ENCODE measurements around the gene SGCD.

The SGCD gene

DNA sequence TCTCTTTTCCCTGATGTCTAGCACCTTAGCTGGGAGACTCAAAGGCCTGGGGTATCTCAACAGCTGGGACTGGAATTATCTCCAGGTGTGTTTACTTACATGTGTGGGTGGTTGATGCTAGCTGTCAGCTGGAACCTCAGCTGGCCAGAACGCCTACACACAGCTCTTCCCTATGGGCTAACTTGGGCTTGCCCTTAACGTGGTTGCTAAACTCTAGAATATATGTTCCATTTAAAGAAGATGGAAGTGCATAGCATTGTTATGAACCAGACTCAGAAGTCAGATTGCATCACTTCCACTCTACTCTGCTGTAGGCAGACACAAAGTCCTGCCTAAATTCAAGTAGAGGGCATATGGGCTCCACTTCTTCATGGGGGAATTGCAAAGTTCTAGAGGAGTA lies 29.3 kb downstream of the SGCD start:
- H3K27ac ChIP-seq, result no peak overlapping the region
- H3K4me1 ChIP-seq, result peaks cover 0 to 10% (median 0%) of the 10 kb centered on the region in 10 experiments; a peak in 5 of 20 replicates
- no peak overlapping the region for H3K4me3 ChIP-seq
- H3K36me3 ChIP-seq, result no peaks in the 10 kb centered on the region
- no peaks in the 10 kb centered on the region for H3K27me3 ChIP-seq
- H3K4me2 ChIP-seq, result no peak overlapping the region
- TF ChIP-seq Cebpa-rat (IDR thresholded peaks at IDR 0.05), result 0 out of 22 replicates have a peak, but pooled peaks of 1 of the 11 experiments have one; percentile 21
- no peak overlapping the region for H3K9ac ChIP-seq
- H3K9me3 ChIP-seq (replicated peaks in 1 of 11), result peaks cover 0 to 7% (median 0%) of the 10 kb centered on the region in 11 experiments; a peak in 3 of 22 replicates
- no peaks in the 10 kb centered on the region for H4K20me1 ChIP-seq

GRCh38 chr5:156359476-156359875 lies 32.5 kb downstream of the SGCD start:
- H3K36me3 ChIP-seq, result no peaks in the 10 kb centered on the region
- peaks cover 0 to 7% (median 0%) of the 10 kb centered on the region in 11 experiments; a peak in 4 of 22 replicates for H3K9me3 ChIP-seq (replicated peaks in 1 of 11)
- no peaks in the 10 kb centered on the region for H4K20me1 ChIP-seq
- H3K4me2 ChIP-seq, result no peak overlapping the region
- peaks cover 0 to 5% (median 0%) of the 10 kb centered on the region in 10 experiments; a peak in 4 of 20 replicates for H3K4me1 ChIP-seq
- H3K9ac ChIP-seq, result no peak overlapping the region
- no peak overlapping the region for H3K4me3 ChIP-seq
- H3K27me3 ChIP-seq, result no peaks in the 10 kb centered on the region
- no peak for TF ChIP-seq Cebpa-rat (IDR thresholded peaks at IDR 0.05)
- no peak overlapping the region for H3K27ac ChIP-seq

- no peak overlapping the region for H3K9ac ChIP-seq
- no peak overlapping the region for H3K4me2 ChIP-seq
- TF ChIP-seq Cebpa-rat (IDR thresholded peaks at IDR 0.05), result no peak
- no peaks in the 10 kb centered on the region for H4K20me1 ChIP-seq
- H3K4me1 ChIP-seq, result no peaks in the 10 kb centered on the region
- peaks cover 0 to 7% (median 0%) of the 10 kb centered on the region in 11 experiments; a peak in 4 of 22 replicates for H3K9me3 ChIP-seq (replicated peaks in 1 of 11)
- no peak overlapping the region for H3K27ac ChIP-seq
- no peak overlapping the region for H3K4me3 ChIP-seq
- no peaks in the 10 kb centered on the region for H3K36me3 ChIP-seq
- H3K27me3 ChIP-seq, result no peaks in the 10 kb centered on the region
Observed at GRCh38 chr5:156361436-156362109, 34.6 kb downstream of the SGCD start.

- Histone ChIP-seq H3K9ac (no peak overlapping the region), H4K20me1 (no peaks in the 10 kb centered on the region), H3K4me2 (no peak overlapping the region), H3K27me3 (no peaks in the 10 kb centered on the region), H3K27ac (no peak overlapping the region), H3K9me3 (replicated peaks in 1 of 11) (peaks cover 0 to 7% (median 0%) of the 10 kb centered on the region in 11 experiments; a peak in 4 of 22 replicates), H3K4me1 (no peaks in the 10 kb centered on the region), H3K36me3 (no peaks in the 10 kb centered on the region), H3K4me3 (no peak overlapping the region)
- TF ChIP-seq Cebpa-rat (IDR thresholded peaks at IDR 0.05), result no peak
Observed at GRCh38 chr5:156363861-156364260, 36.9 kb downstream of the SGCD start.

DNA sequence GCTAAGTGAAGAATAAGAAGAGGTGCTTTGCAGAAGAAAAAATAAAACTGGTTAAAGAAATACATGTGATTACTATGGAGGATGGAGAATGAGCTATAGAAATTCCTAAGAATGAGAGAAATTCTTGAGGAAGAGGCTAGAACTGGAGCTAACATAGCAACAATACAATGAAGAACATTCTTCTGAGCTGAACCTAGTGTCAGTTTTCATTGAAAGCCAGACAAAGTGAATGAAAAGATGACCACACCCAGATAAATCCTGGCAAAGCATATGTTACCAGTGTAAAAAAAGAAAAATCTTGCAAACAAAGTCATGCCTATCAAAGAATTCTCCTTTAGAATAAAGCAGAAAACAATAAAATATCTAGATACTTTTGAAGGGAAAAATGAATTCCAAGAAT lies 39.6 kb downstream of the SGCD start:
- H3K4me3 ChIP-seq, result no peak overlapping the region
- no peak for TF ChIP-seq Cebpa-rat (IDR thresholded peaks at IDR 0.05)
- H3K27me3 ChIP-seq, result no peaks in the 10 kb centered on the region
- H3K27ac ChIP-seq, result no peak overlapping the region
- H3K4me2 ChIP-seq, result no peak overlapping the region
- H3K9ac ChIP-seq, result no peak overlapping the region
- H3K36me3 ChIP-seq, result no peaks in the 10 kb centered on the region
- no peaks in the 10 kb centered on the region for H4K20me1 ChIP-seq
- H3K9me3 ChIP-seq (replicated peaks in 1 of 11), result no peaks in the 10 kb centered on the region; a peak in 1 of 22 replicates
- no peaks in the 10 kb centered on the region for H3K4me1 ChIP-seq

GRCh38 chr5:156367597-156367996 lies 40.6 kb downstream of the SGCD start:
- H3K4me2 ChIP-seq, result no peak overlapping the region
- no peaks in the 10 kb centered on the region for H4K20me1 ChIP-seq
- no peak for TF ChIP-seq Cebpa-rat (IDR thresholded peaks at IDR 0.05)
- no peaks in the 10 kb centered on the region for H3K4me1 ChIP-seq
- H3K36me3 ChIP-seq, result no peaks in the 10 kb centered on the region
- no peak overlapping the region for H3K9ac ChIP-seq
- H3K4me3 ChIP-seq, result no peak overlapping the region
- H3K27me3 ChIP-seq, result no peaks in the 10 kb centered on the region
- H3K9me3 ChIP-seq (replicated peaks in 1 of 11), result 0 out of 22 replicates have a peak, but pooled peaks cover 0 to 1% (median 0%) of the 10 kb centered on the region in 11 experiments
- H3K27ac ChIP-seq, result no peak overlapping the region

DNA sequence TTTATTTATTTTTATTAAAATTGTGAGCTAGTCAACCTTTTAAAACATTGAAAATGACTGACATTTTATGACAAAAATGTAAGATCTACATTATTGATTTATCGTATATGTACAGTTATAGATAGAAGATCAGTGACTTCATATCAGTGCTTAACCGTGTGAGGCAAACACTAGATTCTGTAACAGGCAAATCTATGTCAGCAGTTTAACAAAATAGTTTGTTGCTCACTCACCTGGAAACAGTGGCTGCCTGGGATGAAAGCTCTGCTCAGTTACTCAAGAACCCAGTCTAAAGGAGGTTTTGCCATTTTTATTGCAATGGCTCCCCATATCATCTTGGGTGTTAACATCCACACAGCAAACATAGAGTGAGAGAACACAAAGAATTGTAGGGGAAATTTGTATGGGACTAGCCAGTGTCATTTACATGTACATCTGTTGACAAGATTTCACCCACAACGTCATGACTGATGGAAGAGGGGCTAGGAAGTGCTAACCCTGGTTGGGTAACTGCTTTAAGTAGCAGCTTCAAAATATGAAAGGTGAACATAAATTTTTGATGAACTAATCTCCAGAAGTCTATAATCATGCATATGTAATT lies 49.0 kb downstream of the SGCD start:
- peaks cover 0 to 16% (median 5%) of the 10 kb centered on the region in 10 experiments; a peak in 8 of 20 replicates for H3K4me1 ChIP-seq
- H3K36me3 ChIP-seq, result no peaks in the 10 kb centered on the region
- no peaks in the 10 kb centered on the region for H3K27me3 ChIP-seq
- 0 out of 22 replicates have a peak, but pooled peaks cover 0 to 4% (median 0%) of the 10 kb centered on the region in 11 experiments for H3K9me3 ChIP-seq (replicated peaks in 1 of 11)
- no peak for TF ChIP-seq Cebpa-rat (IDR thresholded peaks at IDR 0.05)
- H4K20me1 ChIP-seq, result no peaks in the 10 kb centered on the region
- no peak overlapping the region for H3K9ac ChIP-seq
- H3K27ac ChIP-seq, result no peak overlapping the region
- peak overlapping the region in 3 of 11 experiments; percentile 19 to 53 (median 38); a peak in 5 of 22 replicates for H3K4me2 ChIP-seq
- no peak overlapping the region for H3K4me3 ChIP-seq

- Histone ChIP-seq H3K27ac (no peak overlapping the region), H3K4me2 (peak overlapping the region in 2 of 11 experiments; percentile 19 to 53; a peak in 3 of 22 replicates), H3K9me3 (replicated peaks in 1 of 11) (0 out of 22 replicates have a peak, but pooled peaks cover 0 to 4% (median 0%) of the 10 kb centered on the region in 11 experiments), H3K9ac (no peak overlapping the region), H3K4me1 (peaks cover 0 to 16% (median 5%) of the 10 kb centered on the region in 10 experiments; a peak in 8 of 20 replicates), H3K27me3 (no peaks in the 10 kb centered on the region), H4K20me1 (no peaks in the 10 kb centered on the region), H3K36me3 (no peaks in the 10 kb centered on the region), H3K4me3 (no peak overlapping the region)
- TF ChIP-seq Cebpa-rat (IDR thresholded peaks at IDR 0.05), result no peak
Observed at GRCh38 chr5:156376751-156377150, 49.8 kb downstream of the SGCD start.

DNA sequence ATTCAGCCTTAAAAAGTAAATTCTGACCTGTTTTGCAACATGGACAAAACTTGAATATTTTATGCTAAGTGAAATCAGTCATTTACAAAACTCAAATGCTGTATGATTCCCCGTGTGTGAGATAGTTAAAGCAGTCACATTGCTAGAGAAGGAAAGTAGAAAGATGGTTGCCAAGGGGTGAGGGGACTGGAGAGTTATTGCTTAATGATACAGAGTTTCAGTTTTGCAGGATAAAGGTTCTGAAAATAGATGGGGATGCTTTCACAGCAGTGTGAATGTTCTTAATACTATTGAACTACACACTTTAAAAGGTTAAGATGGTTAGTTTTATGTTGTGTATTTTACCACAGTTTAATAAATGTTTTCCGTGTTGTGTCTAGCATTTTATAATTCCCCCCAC lies 51.2 kb downstream of the SGCD start:
- H3K4me2 ChIP-seq, result no peak overlapping the region
- no peak overlapping the region for H3K9ac ChIP-seq
- H3K27me3 ChIP-seq, result no peaks in the 10 kb centered on the region
- no peak for TF ChIP-seq Cebpa-rat (IDR thresholded peaks at IDR 0.05)
- no peak overlapping the region for H3K27ac ChIP-seq
- no peaks in the 10 kb centered on the region for H3K36me3 ChIP-seq
- H3K4me1 ChIP-seq, result peaks cover 0 to 16% (median 5%) of the 10 kb centered on the region in 10 experiments; a peak in 8 of 20 replicates
- no peaks in the 10 kb centered on the region for H4K20me1 ChIP-seq
- H3K4me3 ChIP-seq, result no peak overlapping the region
- no peaks in the 10 kb centered on the region for H3K9me3 ChIP-seq (replicated peaks in 1 of 11)
